H1 (cell line): Measurements from ENCODE around the gene TELO2.

Experiments used
- CEBPB ChIP-seq: IDR thresholded peaks from 2 replicates; pipeline ENCODE4 v1.6.1; 2012; ENCODE audit warnings: low read depth, low read length
- EP300 ChIP-seq, 2 experiments: IDR thresholded peaks; 1 replicate in 1 of 2; 2 replicates in 1 of 2; pipeline ENCODE4 v1.6.1; 2011 to 2012; ENCODE audit warnings: low read depth in 2 of 2, low read length in 2 of 2, mild to moderate bottlenecking in 2 of 2, borderline replicate concordance in 1 of 2, inconsistent platforms in 1 of 2, moderate library complexity in 1 of 2
- EZH2 ChIP-seq: fragments of 200-600 bp; sonication (generic); IDR thresholded peaks from 2 replicates; pipeline ENCODE4 v1.7.1; 2012; ENCODE audit warnings: low read depth, mild to moderate bottlenecking, moderate library complexity, low read length, inconsistent platforms; ENCODE audit not compliant: severe bottlenecking
- POLR2A ChIP-seq, 2 experiments: IDR thresholded peaks; 1 replicate in 1 of 2; 2 replicates in 1 of 2; pipeline ENCODE4 v1.6.1; 2011; ENCODE audit warnings: low read depth in 2 of 2, low read length in 2 of 2, mild to moderate bottlenecking in 2 of 2; ENCODE audit errors: control extremely low read depth in 1 of 2
- RAD21 ChIP-seq, 2 experiments: IDR thresholded peaks in 1 of 2; conservative IDR thresholded peaks in 1 of 2; 2 replicates each; pipeline ENCODE4 v1.6.1; 2011; ENCODE audit warnings: low read depth in 2 of 2, low read length in 2 of 2, improper control_type of control experiment in 1 of 2, inconsistent platforms in 1 of 2, mild to moderate bottlenecking in 1 of 2, moderate library complexity in 1 of 2
- SP2 ChIP-seq: IDR thresholded peaks from 2 replicates; pipeline ENCODE4 v1.6.1; 2012; ENCODE audit warnings: mild to moderate bottlenecking, low read length, inconsistent platforms
- TBP ChIP-seq: IDR thresholded peaks from 2 replicates; pipeline ENCODE4 v1.6.1; 2011; ENCODE audit warnings: low read depth, low read length, improper control_type of control experiment
- TEAD4 ChIP-seq: IDR thresholded peaks from 2 replicates; pipeline ENCODE4 v1.6.1; 2012; ENCODE audit warnings: low read depth, low read length, inconsistent platforms, mixed read lengths
- YY1 ChIP-seq: IDR thresholded peaks from 2 replicates; pipeline ENCODE4 v1.6.1; 2011; ENCODE audit warnings: low read depth, mild to moderate bottlenecking, low read length
- TF ChIP-seq, protein P1 (sequence below), 3 experiments: IDR thresholded peaks; 1 replicate in 2 of 3; 2 replicates in 1 of 3; pipeline versions ENCODE4 v1.5.1 to v1.6.1; 2011; ENCODE audit warnings: low read length in 3 of 3, mild to moderate bottlenecking in 3 of 3, inconsistent platforms in 2 of 3, low read depth in 1 of 3, moderate library complexity in 1 of 3; ENCODE audit not compliant: insufficient read depth in 1 of 3; ENCODE audit errors: control extremely low read depth in 1 of 3

- TF ChIP-seq EP300 (IDR thresholded peaks at IDR 0.05; ENCODE audit: borderline replicate concordance in 1 of 2, low read depth in 2 of 2, low read length in 2 of 2) (no peak), POLR2A (IDR thresholded peaks at IDR 0.05; ENCODE audit: control extremely low read depth in 1 of 2, low read depth in 2 of 2, low read length in 2 of 2) (no peak), RAD21 (IDR thresholded peaks at IDR 0.05 in 1 of 2, conservative IDR thresholded peaks at IDR 0.05 in 1 of 2; ENCODE audit: low read depth in 2 of 2, low read length in 2 of 2) (no peak), SP2 (no peak), TBP (no peak), TEAD4 (no peak), YY1 (no peak), EZH2 (no peak), CEBPB (no peak)
- TF ChIP-seq, protein P1, sequence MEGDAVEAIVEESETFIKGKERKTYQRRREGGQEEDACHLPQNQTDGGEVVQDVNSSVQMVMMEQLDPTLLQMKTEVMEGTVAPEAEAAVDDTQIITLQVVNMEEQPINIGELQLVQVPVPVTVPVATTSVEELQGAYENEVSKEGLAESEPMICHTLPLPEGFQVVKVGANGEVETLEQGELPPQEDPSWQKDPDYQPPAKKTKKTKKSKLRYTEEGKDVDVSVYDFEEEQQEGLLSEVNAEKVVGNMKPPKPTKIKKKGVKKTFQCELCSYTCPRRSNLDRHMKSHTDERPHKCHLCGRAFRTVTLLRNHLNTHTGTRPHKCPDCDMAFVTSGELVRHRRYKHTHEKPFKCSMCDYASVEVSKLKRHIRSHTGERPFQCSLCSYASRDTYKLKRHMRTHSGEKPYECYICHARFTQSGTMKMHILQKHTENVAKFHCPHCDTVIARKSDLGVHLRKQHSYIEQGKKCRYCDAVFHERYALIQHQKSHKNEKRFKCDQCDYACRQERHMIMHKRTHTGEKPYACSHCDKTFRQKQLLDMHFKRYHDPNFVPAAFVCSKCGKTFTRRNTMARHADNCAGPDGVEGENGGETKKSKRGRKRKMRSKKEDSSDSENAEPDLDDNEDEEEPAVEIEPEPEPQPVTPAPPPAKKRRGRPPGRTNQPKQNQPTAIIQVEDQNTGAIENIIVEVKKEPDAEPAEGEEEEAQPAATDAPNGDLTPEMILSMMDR (IDR thresholded peaks at IDR 0.05; ENCODE audit: control extremely low read depth in 1 of 3, insufficient read depth in 1 of 3, low read depth in 1 of 3, low read length in 3 of 3) = no peak
Observed at GRCh38 chr16:1502092-1503004, 9.2 kb downstream of the TELO2 start.
